H9 (cell line): ENCODE data around the gene RASGRP4. TPM values are rescaled to one million over a fixed set of nuclear protein-coding genes. Genes with fewer than 3 reads are reported as not detected.

Experiments
- DNase-seq: peaks from one replicate; pipeline ENCODE4 v3.0.0-alpha.2; 2017
- H2AFZ ChIP-seq: one replicate; pipeline ENCODE4 v1.6.1; 2013; ENCODE audit warnings: mild to moderate bottlenecking, low read length, control low read depth, moderate library complexity
- H2AK5ac ChIP-seq: 2 replicates; pipeline ENCODE4 v1.6.1; 2013; ENCODE audit warnings: low read length, control low read depth, mixed read lengths; ENCODE audit not compliant: insufficient read length
- H2BK120ac ChIP-seq: one replicate; pipeline ENCODE4 v1.6.1; 2013; ENCODE audit warnings: low read depth, mild to moderate bottlenecking, low read length, control low read depth, inconsistent platforms; ENCODE audit not compliant: poor library complexity, severe bottlenecking
- H2BK12ac ChIP-seq: 2 replicates; pipeline ENCODE4 v1.6.1; 2013; ENCODE audit warnings: low read length, control low read depth, mixed read lengths, low read depth; ENCODE audit not compliant: insufficient read length
- H2BK15ac ChIP-seq: 2 replicates; pipeline ENCODE4 v1.6.1; 2013; ENCODE audit warnings: low read depth, low read length, control low read depth
- H2BK20ac ChIP-seq: one replicate; pipeline ENCODE4 v1.6.1; 2013; ENCODE audit warnings: low read depth, mild to moderate bottlenecking, low read length, control low read depth, inconsistent platforms; ENCODE audit not compliant: poor library complexity, severe bottlenecking
- H2BK5ac ChIP-seq: 2 replicates; pipeline ENCODE4 v1.6.1; 2013; ENCODE audit warnings: low read length, control low read depth, mixed read lengths; ENCODE audit not compliant: insufficient read length
- H3K14ac ChIP-seq: 2 replicates; pipeline ENCODE4 v1.6.1; 2013; ENCODE audit warnings: low read length, control low read depth; ENCODE audit not compliant: insufficient read depth
- H3K18ac ChIP-seq: 2 replicates; pipeline ENCODE4 v1.6.1; 2013; ENCODE audit warnings: low read depth, mild to moderate bottlenecking, mixed read lengths, low read length, control low read depth; ENCODE audit not compliant: insufficient read length
- H3K23ac ChIP-seq: 2 replicates; pipeline ENCODE4 v1.6.1; 2013; ENCODE audit warnings: low read length, control low read depth, mixed read lengths, low read depth; ENCODE audit not compliant: insufficient read length
- H3K23me2 ChIP-seq: 2 replicates; pipeline ENCODE4 v1.6.1; 2013; ENCODE audit warnings: low read depth, mild to moderate bottlenecking, mixed read lengths, low read length, control low read depth; ENCODE audit not compliant: insufficient read length, poor library complexity, severe bottlenecking
- H3K27ac ChIP-seq: 2 replicates; pipeline ENCODE4 v1.5.1; 2013; ENCODE audit warnings: low read length, control low read depth, mixed read lengths, low read depth; ENCODE audit not compliant: insufficient read length
- H3K27me3 ChIP-seq: 2 replicates; pipeline ENCODE4 v1.6.1; 2013; ENCODE audit warnings: low read length, control low read depth, inconsistent platforms; ENCODE audit not compliant: insufficient read depth
- H3K4ac ChIP-seq: 2 replicates; pipeline ENCODE4 v1.6.1; 2013; ENCODE audit warnings: low read depth, mild to moderate bottlenecking, control low read depth, inconsistent platforms, low read length, moderate library complexity
- H3K4me1 ChIP-seq: 2 replicates; pipeline ENCODE4 v1.6.1; 2013; ENCODE audit warnings: low read length, control low read depth, inconsistent platforms; ENCODE audit not compliant: insufficient read depth
- H3K4me2 ChIP-seq: 2 replicates; pipeline ENCODE4 v1.6.1; 2013; ENCODE audit warnings: low read length, control low read depth, mixed read lengths; ENCODE audit not compliant: insufficient read length, insufficient read depth
- H3K56ac ChIP-seq: 2 replicates; pipeline ENCODE4 v1.6.1; 2013; ENCODE audit warnings: low read depth, mild to moderate bottlenecking, mixed read lengths, low read length, control low read depth; ENCODE audit not compliant: insufficient read length
- H3K79me1 ChIP-seq: 2 replicates; pipeline ENCODE4 v1.6.1; 2013; ENCODE audit warnings: low read depth, mild to moderate bottlenecking, moderate library complexity, low read length, control low read depth, inconsistent platforms; ENCODE audit not compliant: insufficient read depth, poor library complexity, severe bottlenecking
- H3K79me2 ChIP-seq: 2 replicates; pipeline ENCODE4 v1.6.1; 2013; ENCODE audit warnings: low read length, control low read depth, inconsistent platforms; ENCODE audit not compliant: insufficient read depth
- H3K9ac ChIP-seq: 2 replicates; pipeline ENCODE4 v1.6.1; 2013; ENCODE audit warnings: low read length, control low read depth, mixed read lengths; ENCODE audit not compliant: insufficient read length; ENCODE audit errors: extremely low read depth
- H3K9me3 ChIP-seq: one replicate; pipeline ENCODE4 v1.6.1; 2013; ENCODE audit warnings: low read depth, low read length, inconsistent platforms; ENCODE audit not compliant: control insufficient read depth
- H3T11ph ChIP-seq: one replicate; pipeline ENCODE4 v1.6.1; 2013; ENCODE audit warnings: mild to moderate bottlenecking, low read length, control low read depth, inconsistent platforms
- H4K20me1 ChIP-seq: one replicate; pipeline ENCODE4 v1.6.1; 2013; ENCODE audit not compliant: control insufficient read depth, insufficient read length, insufficient read depth
- H4K5ac ChIP-seq: 2 replicates; pipeline ENCODE4 v1.6.1; 2013; ENCODE audit warnings: low read depth, mild to moderate bottlenecking, mixed read lengths, low read length, control low read depth; ENCODE audit not compliant: insufficient read length
- H4K8ac ChIP-seq: replicated peaks from 2 replicates; pipeline ENCODE4 v1.6.1; 2013; ENCODE audit warnings: low read length, control low read depth, mixed read lengths, low read depth; ENCODE audit not compliant: insufficient read length
- H4K91ac ChIP-seq: 2 replicates; pipeline ENCODE4 v1.6.1; 2013; ENCODE audit warnings: low read depth, mild to moderate bottlenecking, moderate library complexity, mixed read lengths, low read length, control low read depth; ENCODE audit not compliant: insufficient read length
- H3K27ac Mint-ChIP-seq, 3 experiments: 2 replicates in 2 of 3; 3 replicates in 1 of 3; pipeline ENCODE4 v1.8.0; 2020 to 2021; ENCODE audit warnings: mixed read lengths in 3 of 3, mild to moderate bottlenecking in 1 of 3, moderate library complexity in 1 of 3
- H3K27me3 Mint-ChIP-seq: 2 replicates; pipeline ENCODE4 v1.8.0; 2021; ENCODE audit warnings: low read depth, mild to moderate bottlenecking, moderate library complexity, mixed read lengths
- H3K36me3 Mint-ChIP-seq, 3 experiments: 2 replicates in 2 of 3; 3 replicates in 1 of 3; pipeline ENCODE4 v1.8.0; 2020 to 2021; ENCODE audit warnings: low read depth in 3 of 3, mixed read lengths in 3 of 3; ENCODE audit not compliant: insufficient read depth in 1 of 3
- H3K4me1 Mint-ChIP-seq, 2 experiments: 2 replicates each; pipeline ENCODE4 v1.8.0; 2020; ENCODE audit warnings: mixed read lengths in 2 of 2
- H3K4me3 Mint-ChIP-seq, 2 experiments: 2 replicates in 1 of 2; 3 replicates in 1 of 2; pipeline ENCODE4 v1.8.0; 2020 to 2021; ENCODE audit warnings: mild to moderate bottlenecking in 2 of 2, mixed read lengths in 2 of 2, moderate library complexity in 1 of 2
- H3K9me3 Mint-ChIP-seq, 2 experiments: 2 replicates in 1 of 2; 3 replicates in 1 of 2; pipeline ENCODE4 v1.8.0; 2020; ENCODE audit warnings: mild to moderate bottlenecking in 2 of 2, mixed read lengths in 2 of 2, moderate library complexity in 1 of 2
- WGBS: extraction: QIAGEN DNeasy Blood & Tissue Kit; methylation state at CpG from one replicate; pipeline ENCODE4 v1.1.7; 2013; ENCODE audit warnings: missing lambda C conversion rate, low lambda C conversion rate, mixed read lengths; ENCODE audit not compliant: insufficient read length; ENCODE audit errors: extremely low coverage; 5-methylcytosine and 5-hydroxymethylcytosine counted together
- total RNA-seq: library from RNA; stranded (reverse); gene quantifications from 2 replicates; pipeline ENCODE4 v1.2.1, GENCODE V29; 2021
- TF ChIP-seq, protein P1 (sequence below): fragments of 200-600 bp; sonication (generic); conservative IDR thresholded peaks from 3 replicates; pipeline ENCODE4 v1.8.0; 2021; ENCODE audit warnings: antibody characterized with exemption, mild to moderate bottlenecking

The RASGRP4 gene
- total RNA-seq, 1 experiment from 2014 or later = 0.28 TPM

DNA sequence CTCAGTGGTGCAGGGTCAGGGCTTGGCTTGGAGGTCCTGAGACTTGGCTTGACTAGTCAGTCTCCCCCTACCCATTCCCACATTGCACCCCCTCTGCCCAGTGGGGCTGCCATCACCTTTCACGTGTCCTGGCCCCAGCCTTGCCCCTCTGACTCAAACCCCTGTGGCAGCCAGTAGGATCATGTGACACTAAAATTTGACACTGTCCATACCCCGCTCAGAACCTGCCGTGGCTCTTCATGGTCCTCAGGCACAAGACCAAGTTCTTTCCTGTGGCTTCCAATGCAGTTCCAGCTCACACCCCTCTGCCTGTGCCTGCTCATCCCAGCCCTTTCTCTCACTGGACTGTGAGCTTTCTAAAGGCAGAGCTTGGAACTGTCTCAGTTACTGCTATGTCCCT is 49.4 kb downstream of the RASGRP4 start:
- Histone ChIP-seq H3K4ac (no peak overlapping the region), H3K27ac (no peak overlapping the region), H4K5ac (no peak overlapping the region), H2BK120ac (no peak overlapping the region), H2AK5ac (no peak overlapping the region), H3K23me2 (peaks cover 12% of the 10 kb centered on the region), H3K18ac (no peak overlapping the region), H3K23ac (no peak overlapping the region), H4K91ac (no peak overlapping the region), H3K4me2 (no peak overlapping the region), H3K79me1 (peaks cover 12% of the 10 kb centered on the region), H3T11ph (no peak overlapping the region), H2AFZ (no peak overlapping the region), H3K79me2 (peaks cover 16% of the 10 kb centered on the region; the same call in 1 of the 2 replicates), H3K56ac (no peak overlapping the region), H2BK20ac (no peak overlapping the region), H2BK15ac (no peak overlapping the region), H3K14ac (no peak overlapping the region), H3K4me1 (no peaks in the 10 kb centered on the region), H4K8ac (no peak overlapping the region), H2BK12ac (no peak overlapping the region), H3K9ac (no peak overlapping the region), H4K20me1 (peaks cover 3% of the 10 kb centered on the region), H3K9me3 (no peaks in the 10 kb centered on the region), H2BK5ac (no peak overlapping the region), H3K27me3 (no peaks in the 10 kb centered on the region)
- WGBS = no CpG with 5 or more reads among the region's 3 CpGs
- TF ChIP-seq, protein P1, sequence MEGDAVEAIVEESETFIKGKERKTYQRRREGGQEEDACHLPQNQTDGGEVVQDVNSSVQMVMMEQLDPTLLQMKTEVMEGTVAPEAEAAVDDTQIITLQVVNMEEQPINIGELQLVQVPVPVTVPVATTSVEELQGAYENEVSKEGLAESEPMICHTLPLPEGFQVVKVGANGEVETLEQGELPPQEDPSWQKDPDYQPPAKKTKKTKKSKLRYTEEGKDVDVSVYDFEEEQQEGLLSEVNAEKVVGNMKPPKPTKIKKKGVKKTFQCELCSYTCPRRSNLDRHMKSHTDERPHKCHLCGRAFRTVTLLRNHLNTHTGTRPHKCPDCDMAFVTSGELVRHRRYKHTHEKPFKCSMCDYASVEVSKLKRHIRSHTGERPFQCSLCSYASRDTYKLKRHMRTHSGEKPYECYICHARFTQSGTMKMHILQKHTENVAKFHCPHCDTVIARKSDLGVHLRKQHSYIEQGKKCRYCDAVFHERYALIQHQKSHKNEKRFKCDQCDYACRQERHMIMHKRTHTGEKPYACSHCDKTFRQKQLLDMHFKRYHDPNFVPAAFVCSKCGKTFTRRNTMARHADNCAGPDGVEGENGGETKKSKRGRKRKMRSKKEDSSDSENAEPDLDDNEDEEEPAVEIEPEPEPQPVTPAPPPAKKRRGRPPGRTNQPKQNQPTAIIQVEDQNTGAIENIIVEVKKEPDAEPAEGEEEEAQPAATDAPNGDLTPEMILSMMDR = no peak
- Mint-ChIP-seq H3K27ac (no peak overlapping the region), H3K4me1 (peaks cover 14 to 18% of the 10 kb centered on the region in 2 experiments), H3K4me3 (peak overlapping the region; percentile 40 to 99), H3K27me3 (peaks cover 11% of the 10 kb centered on the region), H3K36me3 (peaks cover 22 to 41% (median 32%) of the 10 kb centered on the region in 3 experiments; a peak in 6 of 7 replicates), H3K9me3 (no peaks in the 10 kb centered on the region)
- DNase-seq = no peak
